HepG2 (cell line): ENCODE data around the gene ABCC9. TPM values are rescaled to one million over a fixed set of nuclear protein-coding genes. Genes with fewer than 3 reads are reported as not detected.

Experiments
- ATAC-seq: fragments of 200-7000 bp; cut with Tn5 transposase; 3 replicates; pipeline ENCODE4 v1.9.1; 2020; ENCODE audit warnings: mild to moderate bottlenecking, moderate library complexity
- BruUV-seq: library from RNA; stranded (reverse); fragments of 400-500 nt; replicated peaks from 2 replicates; lab custom pipeline; 2021; lab: Mats Ljungman, UMichigan
- CTCF ChIA-PET: fragments of 300-600 bp; formaldehyde crosslinking; extraction: SDS; loops from one replicate; lab custom pipeline; 2021; ENCODE audit warnings: low total read pairs, inconsistent platforms, low intra/inter-chr PET ratio; lab: Yijun Ruan, JAX
- POLR2A ChIA-PET: fragments of 350-600 bp; sonication (Branson Sonifier 250); formaldehyde crosslinking; loops from one replicate; lab custom pipeline; 2020; ENCODE audit warnings: antibody characterized with exemption, inconsistent platforms; lab: Yijun Ruan, JAX
- DNase-seq: peaks from one replicate; pipeline ENCODE4 v3.0.0-alpha.2; 2015; ENCODE audit warnings: low spot score
- FAIRE-seq: peaks from 3 replicates; lab custom pipeline; 2011; peaks lifted over from hg19 to GRCh38; lab: Jason Lieb, UNC
- H2AFZ ChIP-seq: one replicate; pipeline ENCODE4 v1.6.1; 2011; ENCODE audit warnings: low read length, inconsistent platforms
- H3K27ac ChIP-seq: fragments of 300-600 bp; 3 replicates; pipeline ENCODE4 v1.8.0; 2011; ENCODE audit warnings: mixed run types, mild to moderate bottlenecking, mixed read lengths, low read length, inconsistent platforms; ENCODE audit not compliant: insufficient read depth; ENCODE audit errors: extremely low read length
- H3K27me3 ChIP-seq, 2 experiments: fragments of 200-600 bp in 1 of 2; 2 replicates in 1 of 2; 3 replicates in 1 of 2; pipeline versions ENCODE4 v1.6.0 to v1.8.0; 2011; ENCODE audit warnings: low read length in 2 of 2, mild to moderate bottlenecking in 2 of 2, moderate library complexity in 2 of 2, inconsistent platforms in 1 of 2; ENCODE audit not compliant: insufficient read depth in 2 of 2, control insufficient read depth in 1 of 2
- H3K36me3 ChIP-seq, 2 experiments: fragments of 200-600 bp in 1 of 2; replicated peaks in 1 of 2; 2 replicates in 1 of 2; 3 replicates in 1 of 2; pipeline versions ENCODE4 v1.5.1 to v1.8.0; 2011; ENCODE audit warnings: low read length in 2 of 2, inconsistent platforms in 1 of 2; ENCODE audit not compliant: insufficient read depth in 2 of 2, control insufficient read depth in 1 of 2
- H3K4me1 ChIP-seq: 2 replicates; pipeline ENCODE4 v1.5.1; 2012; ENCODE audit warnings: low read length, inconsistent platforms; ENCODE audit not compliant: insufficient read depth
- H3K4me2 ChIP-seq: 2 replicates; pipeline ENCODE4 v1.6.0; 2011; ENCODE audit warnings: low read depth, low read length, inconsistent platforms
- H3K4me3 ChIP-seq, 3 experiments: fragments of 200-600 bp in 1 of 3; sonication (generic), shearing (Covaris generic) in 1 of 3; replicated peaks in 1 of 3; 2 replicates each; pipeline ENCODE4 v1.5.1; 2011 to 2016; ENCODE audit warnings: low read length in 3 of 3, inconsistent platforms in 2 of 3, low read depth in 2 of 3, mild to moderate bottlenecking in 2 of 3, control low read depth in 1 of 3, mixed read lengths in 1 of 3; ENCODE audit not compliant: insufficient read depth in 1 of 3
- H3K79me2 ChIP-seq: one replicate; pipeline ENCODE4 v1.6.1; 2011; ENCODE audit warnings: low read length, inconsistent platforms; ENCODE audit not compliant: insufficient read depth
- H3K9ac ChIP-seq: 2 replicates; pipeline ENCODE4 v1.6.0; 2011; ENCODE audit warnings: mild to moderate bottlenecking, low read depth, low read length, inconsistent platforms; ENCODE audit not compliant: insufficient read depth
- H3K9me3 ChIP-seq: 2 replicates; pipeline ENCODE4 v1.5.1; 2012; ENCODE audit warnings: mild to moderate bottlenecking, low read length
- H4K20me1 ChIP-seq: 2 replicates; pipeline ENCODE4 v1.6.0; 2011; ENCODE audit warnings: inconsistent platforms, mild to moderate bottlenecking, low read length, moderate library complexity; ENCODE audit not compliant: insufficient read depth
- DNMT3B ChIP-seq: conservative IDR thresholded peaks from 2 replicates; pipeline ENCODE4 v1.6.1; 2016; ENCODE audit warnings: missing biosample characterization, control low read depth
- FOXC1 ChIP-seq: sonication (generic); formaldehyde crosslinking; IDR thresholded peaks from 2 replicates; pipeline ENCODE4 v1.8.0; 2022; ENCODE audit warnings: mild to moderate bottlenecking, missing genetic modification reagents, borderline replicate concordance
- FOXM1 ChIP-seq: sonication (generic); formaldehyde crosslinking; IDR thresholded peaks from 2 replicates; pipeline ENCODE4 v1.5.0; 2020; ENCODE audit warnings: missing genetic modification reagents
- GFI1 ChIP-seq: sonication (generic); formaldehyde crosslinking; IDR thresholded peaks from 2 replicates; pipeline ENCODE4 v1.5.0; 2020; ENCODE audit warnings: missing genetic modification reagents, mild to moderate bottlenecking, borderline replicate concordance
- GRHL1 ChIP-seq: sonication (generic); formaldehyde crosslinking; conservative IDR thresholded peaks from 2 replicates; pipeline ENCODE4 v1.8.0; 2022; ENCODE audit warnings: missing genetic modification reagents
- HMGA1 ChIP-seq: sonication (generic); formaldehyde crosslinking; conservative IDR thresholded peaks from 2 replicates; pipeline ENCODE4 v1.4.0; 2020; ENCODE audit warnings: missing genetic modification reagents
- KLF16 ChIP-seq, 2 experiments: sonication (generic) in 1 of 2; formaldehyde crosslinking in 1 of 2; IDR thresholded peaks; 2 replicates each; pipeline versions ENCODE4 v1.6.1 to v1.8.0; 2016 to 2023; ENCODE audit warnings: missing genetic modification reagents in 2 of 2, missing compliant biosample characterization in 1 of 2
- MAF1 ChIP-seq: sonication (generic); formaldehyde crosslinking; IDR thresholded peaks from 2 replicates; pipeline ENCODE4 v1.5.0; 2020; ENCODE audit warnings: missing genetic modification reagents, borderline replicate concordance
- NR2F1 ChIP-seq, 2 experiments: fragments of 450-650 bp in 1 of 2; formaldehyde crosslinking in 1 of 2; IDR thresholded peaks; 2 replicates each; pipeline versions ENCODE4 v1.5.0 to v1.6.1; 2016 to 2020; ENCODE audit warnings: mild to moderate bottlenecking in 1 of 2, missing compliant biosample characterization in 1 of 2, missing genetic modification reagents in 1 of 2, moderate library complexity in 1 of 2
- RORA ChIP-seq: sonication (generic); formaldehyde crosslinking; IDR thresholded peaks from 2 replicates; pipeline ENCODE4 v1.5.0; 2020; ENCODE audit warnings: mild to moderate bottlenecking, missing genetic modification reagents, moderate library complexity
- SOX13 ChIP-seq, 3 experiments: fragments of 450-650 bp in 1 of 3; sonication (generic) in 1 of 3; formaldehyde crosslinking in 1 of 3; IDR thresholded peaks in 2 of 3; conservative IDR thresholded peaks in 1 of 3; 2 replicates each; pipeline versions ENCODE4 v1.5.0 to v1.6.1; 2016 to 2020; ENCODE audit warnings: antibody characterized with exemption in 1 of 3, mild to moderate bottlenecking in 1 of 3, missing compliant biosample characterization in 1 of 3, missing genetic modification reagents in 1 of 3, moderate library complexity in 1 of 3
- ZBTB1 ChIP-seq: sonication (generic); formaldehyde crosslinking; IDR thresholded peaks from 2 replicates; pipeline ENCODE4 v1.4.0; 2020; ENCODE audit warnings: missing genetic modification reagents, borderline replicate concordance
- ZBTB10 ChIP-seq: sonication (generic); formaldehyde crosslinking; IDR thresholded peaks from 2 replicates; pipeline ENCODE4 v1.4.0; 2020; ENCODE audit warnings: missing genetic modification reagents, borderline replicate concordance
- ZBTB25 ChIP-seq: IDR thresholded peaks from 2 replicates; pipeline ENCODE4 v1.6.1; 2018; ENCODE audit warnings: missing genetic modification reagents
- ZNF329 ChIP-seq: sonication (generic); formaldehyde crosslinking; IDR thresholded peaks from 2 replicates; pipeline ENCODE4 v1.9.0; 2021; ENCODE audit warnings: low read depth, mild to moderate bottlenecking, missing genetic modification reagents
- ZNF333 ChIP-seq: sonication (generic); formaldehyde crosslinking; IDR thresholded peaks from 2 replicates; pipeline ENCODE4 v1.4.0; 2020; ENCODE audit warnings: mild to moderate bottlenecking, missing genetic modification reagents, borderline replicate concordance
- WGBS: methylation state at CpG from one replicate; pipeline ENCODE4 v1.1.6; 2017; ENCODE audit warnings: low lambda C conversion rate; 5-methylcytosine and 5-hydroxymethylcytosine counted together
- in situ Hi-C: cut with HindIII; loops from 2 replicates; pipeline ENCODE4 v1.10.0; 2017; ENCODE audit warnings: low pct_unique_long_range_greater_than_20kb; ENCODE audit not compliant: extremely low pct_ligation_motif_present
- intact Hi-C: fragments of 100-400 bp; cut with micrococcal nuclease; formaldehyde crosslinking; loops from one replicate; pipeline ENCODE4 v1.10.0; 2022; ENCODE audit not compliant: unreplicated experiment
- polyA plus RNA-seq, 8 experiments: library from polyadenylated mRNA; depleted of rRNA in 3 of 8; stranded (reverse) in 7 of 8; unstranded in 1 of 8; fragments of >200 nt; fragmentation: Illumina TruSeq in 4 of 8; extraction: Trizol in 4 of 8; gene quantifications; 2 replicates each; pipeline versions ENCODE4 v1.2.1 to v1.2.3, GENCODE V29; 2011 to 2016; ENCODE audit warnings: low read depth in 4 of 8, missing spikeins in 1 of 8, mixed read lengths in 1 of 8; ENCODE audit not compliant: insufficient read depth in 1 of 8
- total RNA-seq, 5 experiments: library from RNA; depleted of rRNA; stranded (reverse); fragments of >200 nt; fragmentation: Illumina TruSeq; extraction: Trizol; gene quantifications; 2 replicates each; pipeline ENCODE4 v1.2.3, GENCODE V29; 2016; ENCODE audit warnings: low read depth in 1 of 5

The ABCC9 gene
- total and polyA plus RNA-seq, 2 of the 13 experiments (the other 11 are each of a cell fraction or from before 2014, with no cell fraction given), result not detected

GRCh38 chr12:21823581-21823980 is 117.6 kb downstream of the ABCC9 start:
- no peak for DNase-seq

GRCh38 chr12:21819678-21820077 is 121.5 kb downstream of the ABCC9 start:
- no peak overlapping the region for H2AFZ ChIP-seq
- no peak overlapping the region for H3K4me3 ChIP-seq
- H3K9ac ChIP-seq, result no peak overlapping the region
- 0 out of 2 replicates have a peak, but pooled peaks cover 13% of the 10 kb centered on the region for H3K4me1 ChIP-seq
- H3K36me3 ChIP-seq, result no peaks in the 10 kb centered on the region
- intact Hi-C loops, result no loop called here
- in situ Hi-C loops, result no loop called here
- H3K79me2 ChIP-seq, result no peaks in the 10 kb centered on the region
- H3K9me3 ChIP-seq, result no peaks in the 10 kb centered on the region; the same call in 1 of the 2 replicates
- DNase-seq, result no peak
- no peak overlapping the region for H3K4me2 ChIP-seq
- H3K27ac ChIP-seq, result no peak overlapping the region
- FAIRE-seq, result no peak
- ChIA-PET POLR2A (no interaction called here), CTCF (no interaction called here)
- no peaks in the 10 kb centered on the region for H4K20me1 ChIP-seq
- H3K27me3 ChIP-seq, result no peaks in the 10 kb centered on the region
- ATAC-seq, result no peak
- BruUV-seq, result no TSS peak
- TF ChIP-seq FOXM1 (CRISPR knock-in tag) (no peak), ZBTB1 (CRISPR knock-in tag) (no peak), ZNF329 (CRISPR knock-in tag) (no peak), FOXC1 (CRISPR knock-in tag) (no peak), ZBTB25 (CRISPR knock-in tag) (no peak), GFI1 (CRISPR knock-in tag) (no peak), MAF1 (CRISPR knock-in tag) (no peak), GRHL1 (CRISPR knock-in tag) (no peak), KLF16 (CRISPR knock-in tag; IDR thresholded peaks at IDR 0.05) (no peak), ZBTB10 (CRISPR knock-in tag) (no peak), HMGA1 (no peak)

More at GRCh38 chr12:21823581-21823980, 117.6 kb downstream of the ABCC9 start:
- in situ Hi-C loops, result no loop called here
- H3K79me2 ChIP-seq, result no peaks in the 10 kb centered on the region
- H3K4me2 ChIP-seq, result no peak overlapping the region
- no peak overlapping the region for H3K27ac ChIP-seq
- TF ChIP-seq NR2F1 (CRISPR knock-in tag; IDR thresholded peaks at IDR 0.05) (no peak), SOX13 (IDR thresholded peaks at IDR 0.05) (no peak), SOX13 (CRISPR knock-in tag; conservative IDR thresholded peaks at IDR 0.05 in 1 of 2, IDR thresholded peaks at IDR 0.05 in 1 of 2) (no peak), ZNF333 (CRISPR knock-in tag) (no peak), DNMT3B (no peak), RORA (CRISPR knock-in tag) (no peak), ZBTB1 (CRISPR knock-in tag) (no peak)
- no peaks in the 10 kb centered on the region for H3K9me3 ChIP-seq
- 74% methylated on average over 8 of the region's 8 CpGs for WGBS
- H3K36me3 ChIP-seq, result no peaks in the 10 kb centered on the region
- no peak for ATAC-seq
- no peak overlapping the region for H2AFZ ChIP-seq
- H3K4me3 ChIP-seq, result no peak overlapping the region
- 0 out of 2 replicates have a peak, but pooled peaks cover 11% of the 10 kb centered on the region for H3K4me1 ChIP-seq
- no TSS peak for BruUV-seq
- no peaks in the 10 kb centered on the region; a peak in 1 of 5 replicates for H3K27me3 ChIP-seq
- no peaks in the 10 kb centered on the region for H4K20me1 ChIP-seq
- no peak overlapping the region for H3K9ac ChIP-seq
- ChIA-PET CTCF (no interaction called here), POLR2A (no interaction called here)
- intact Hi-C loops, result no loop called here
- FAIRE-seq, result no peak
